AG04450 (cell line): ENCODE data around the gene NUP210L. TPM values are rescaled to one million over a fixed set of nuclear protein-coding genes. Genes with fewer than 3 reads are reported as not detected.
"Not testable (repeated sequence)": the region's sequence is repeated elsewhere in the genome, so short reads cannot be mapped to it uniquely, and the experiment has no call there.

Source experiments
- CTCF ChIA-PET: fragments of 300-600, 350-600 bp; formaldehyde crosslinking; extraction: SDS; loops from one replicate; lab custom pipeline; 2022; ENCODE audit warnings: antibody characterized with exemption, inconsistent platforms; lab: Charles Lee
- POLR2A ChIA-PET: fragments of 350-600 bp; formaldehyde crosslinking; extraction: SDS; loops from one replicate; lab custom pipeline; 2021; ENCODE audit warnings: antibody characterized with exemption, inconsistent platforms; lab: Yijun Ruan, JAX
- DNase-seq: peaks from one replicate; pipeline ENCODE4 v3.0.0-alpha.2; 2011; ENCODE audit warnings: low read depth, low spot score
- H3K27ac ChIP-seq: one replicate; pipeline ENCODE4 v1.5.1; 2012; ENCODE audit warnings: low read depth, low read length, control low read depth
- H3K27me3 ChIP-seq: one replicate; pipeline ENCODE4 v1.6.0; 2012; ENCODE audit warnings: low read length; ENCODE audit not compliant: control insufficient read depth, insufficient read depth
- H3K4me3 ChIP-seq: 2 replicates; pipeline ENCODE4 v1.5.1; 2011; ENCODE audit warnings: mild to moderate bottlenecking, low read depth, low read length, control low read depth
- H3K9me3 ChIP-seq: 2 replicates; pipeline ENCODE4 v1.5.1; 2012; ENCODE audit warnings: low read length; ENCODE audit not compliant: control insufficient read depth, insufficient read depth
- polyA plus RNA-seq: library from polyadenylated mRNA; depleted of rRNA; stranded (reverse); fragments of >200 nt; gene quantifications from 2 replicates; pipeline ENCODE4 v1.2.3, GENCODE V29; 2011
- TF ChIP-seq, protein P1 (sequence below): IDR thresholded peaks from 2 replicates; pipeline ENCODE4 v1.5.1; 2011; ENCODE audit warnings: low read depth, low read length, control low read depth, inconsistent platforms

The NUP210L gene
- polyA plus RNA-seq, 1 experiment, result not detected

DNA sequence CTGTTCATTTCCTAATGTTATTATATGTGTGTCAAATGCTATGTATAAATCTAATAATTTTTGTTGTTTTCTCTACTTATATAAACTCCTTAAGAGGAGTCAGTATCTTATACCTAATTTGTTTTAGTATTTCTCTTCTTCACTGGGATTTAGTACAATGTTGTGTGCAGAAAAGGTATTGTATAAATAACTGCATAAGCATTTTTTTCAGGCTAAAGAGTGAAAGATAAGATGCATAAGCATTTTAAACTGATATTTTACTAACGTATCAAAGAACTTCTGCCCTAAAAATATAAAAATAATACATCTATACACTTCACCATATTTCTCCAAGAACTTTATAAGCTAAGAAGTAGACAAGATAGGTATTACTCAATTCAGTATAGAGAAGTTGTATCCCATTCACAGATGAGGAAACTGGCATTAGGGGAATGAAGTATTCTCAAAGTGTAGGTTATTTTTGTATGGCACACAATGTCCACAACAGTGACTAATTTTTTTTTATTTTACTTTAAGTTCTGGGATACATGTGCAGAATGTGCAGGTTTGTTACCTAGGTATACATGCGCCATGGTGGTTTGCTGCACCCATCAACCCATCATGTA is 59.3 kb downstream of the NUP210L start:
- Histone ChIP-seq H3K27me3 (peaks cover 3% of the 10 kb centered on the region), H3K27ac (no peak overlapping the region), H3K9me3 (peaks cover 4% of the 10 kb centered on the region; the same call in 1 of the 2 replicates), H3K4me3 (no peak overlapping the region)
- no peak for DNase-seq
- ChIA-PET POLR2A (no interaction called here), CTCF (no interaction called here)
- TF ChIP-seq, protein P1, sequence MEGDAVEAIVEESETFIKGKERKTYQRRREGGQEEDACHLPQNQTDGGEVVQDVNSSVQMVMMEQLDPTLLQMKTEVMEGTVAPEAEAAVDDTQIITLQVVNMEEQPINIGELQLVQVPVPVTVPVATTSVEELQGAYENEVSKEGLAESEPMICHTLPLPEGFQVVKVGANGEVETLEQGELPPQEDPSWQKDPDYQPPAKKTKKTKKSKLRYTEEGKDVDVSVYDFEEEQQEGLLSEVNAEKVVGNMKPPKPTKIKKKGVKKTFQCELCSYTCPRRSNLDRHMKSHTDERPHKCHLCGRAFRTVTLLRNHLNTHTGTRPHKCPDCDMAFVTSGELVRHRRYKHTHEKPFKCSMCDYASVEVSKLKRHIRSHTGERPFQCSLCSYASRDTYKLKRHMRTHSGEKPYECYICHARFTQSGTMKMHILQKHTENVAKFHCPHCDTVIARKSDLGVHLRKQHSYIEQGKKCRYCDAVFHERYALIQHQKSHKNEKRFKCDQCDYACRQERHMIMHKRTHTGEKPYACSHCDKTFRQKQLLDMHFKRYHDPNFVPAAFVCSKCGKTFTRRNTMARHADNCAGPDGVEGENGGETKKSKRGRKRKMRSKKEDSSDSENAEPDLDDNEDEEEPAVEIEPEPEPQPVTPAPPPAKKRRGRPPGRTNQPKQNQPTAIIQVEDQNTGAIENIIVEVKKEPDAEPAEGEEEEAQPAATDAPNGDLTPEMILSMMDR, result no peak

DNA sequence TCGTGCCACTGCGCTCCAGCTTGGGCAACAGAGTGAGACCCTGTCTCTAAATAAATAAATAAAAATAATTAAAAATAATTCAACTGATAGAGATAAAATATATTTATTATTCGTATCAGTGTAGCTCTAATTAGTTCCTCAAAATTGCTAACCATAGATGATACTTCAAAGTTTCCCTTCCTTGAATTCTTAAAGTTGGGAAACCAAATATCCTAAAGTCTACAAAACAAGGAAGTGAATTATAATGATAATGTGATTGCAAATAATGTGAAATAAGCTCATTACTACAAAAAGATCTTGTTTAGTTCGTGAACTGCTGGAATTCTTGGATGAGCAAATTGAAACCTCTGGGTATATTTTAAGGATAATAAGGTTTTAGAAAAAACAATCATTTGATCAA is 60.5 kb downstream of the NUP210L start:
- DNase-seq, result no peak
- peaks cover 4% of the 10 kb centered on the region; the same call in 1 of the 2 replicates for H3K9me3 ChIP-seq

DNA sequence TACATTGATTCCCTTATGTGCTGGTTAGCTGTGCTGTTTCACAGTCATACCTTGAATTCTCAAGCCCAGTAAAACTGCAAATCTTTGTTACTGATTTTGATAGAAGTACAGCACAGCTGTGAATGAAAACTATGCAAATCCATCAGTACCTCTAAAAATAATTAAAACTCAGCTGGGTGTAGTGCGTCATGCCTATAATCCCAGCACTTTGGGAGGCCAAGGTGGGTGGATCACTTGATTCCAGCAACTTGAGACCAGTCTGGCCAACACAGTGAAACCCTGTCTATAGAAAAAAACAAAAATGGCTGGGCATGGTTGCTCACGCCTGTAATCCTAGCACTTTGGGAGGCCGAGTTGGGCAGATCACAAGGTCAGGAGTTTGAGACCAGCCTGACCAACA is 61.2 kb downstream of the NUP210L start:
- Histone ChIP-seq H3K27ac (no peak overlapping the region), H3K4me3 (no peak overlapping the region), H3K27me3 (peaks cover 3% of the 10 kb centered on the region), H3K9me3 (peaks cover 2% of the 10 kb centered on the region; the same call in 1 of the 2 replicates)
- ChIA-PET POLR2A (interaction anchor here (0.7 kb wide), 1 partner anchor 12 kb away, joined by 4 read pairs; no protein-coding TSS in a partner anchor), CTCF (no interaction called here)
- no peak for DNase-seq
- TF ChIP-seq, protein P1, result no peak

More for the DNA sequence above, 60.5 kb downstream of the NUP210L start:
- Histone ChIP-seq H3K27ac (no peak overlapping the region), H3K27me3 (peaks cover 3% of the 10 kb centered on the region), H3K4me3 (no peak overlapping the region)
- TF ChIP-seq, protein P1, result no peak
- CTCF ChIA-PET, result no interaction called here
- POLR2A ChIA-PET, result no interaction called here

DNA sequence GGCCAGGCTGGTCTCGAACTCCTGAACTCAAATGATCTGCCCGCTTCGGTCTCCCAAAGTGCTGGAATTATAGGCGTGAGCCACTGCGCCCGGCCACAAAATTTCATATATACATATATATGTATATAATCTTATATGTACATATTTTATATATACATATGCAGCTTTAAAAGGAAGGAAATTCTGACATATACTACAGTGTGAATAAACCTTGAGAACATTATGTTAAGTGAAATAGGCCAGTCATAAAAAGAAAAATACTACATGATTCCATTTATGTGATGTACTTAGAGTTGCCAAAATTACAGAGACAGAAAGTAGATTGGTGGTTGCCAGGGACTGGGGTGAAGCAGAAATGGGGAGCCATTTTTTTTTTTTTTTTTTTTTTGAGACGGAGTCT is 63.2 kb downstream of the NUP210L start:
- ChIA-PET POLR2A (interaction anchor here (0.7 kb wide), 1 partner anchor 268 kb away, joined by 3 read pairs; no protein-coding TSS in a partner anchor), CTCF (no interaction called here)
- no peak overlapping the region for H3K4me3 ChIP-seq
- DNase-seq, result no peak
- no peak overlapping the region for H3K27ac ChIP-seq
- H3K27me3 ChIP-seq, result no peaks in the 10 kb centered on the region
- H3K9me3 ChIP-seq, result no peaks in the 10 kb centered on the region
- TF ChIP-seq, protein P1, result no peak

DNA sequence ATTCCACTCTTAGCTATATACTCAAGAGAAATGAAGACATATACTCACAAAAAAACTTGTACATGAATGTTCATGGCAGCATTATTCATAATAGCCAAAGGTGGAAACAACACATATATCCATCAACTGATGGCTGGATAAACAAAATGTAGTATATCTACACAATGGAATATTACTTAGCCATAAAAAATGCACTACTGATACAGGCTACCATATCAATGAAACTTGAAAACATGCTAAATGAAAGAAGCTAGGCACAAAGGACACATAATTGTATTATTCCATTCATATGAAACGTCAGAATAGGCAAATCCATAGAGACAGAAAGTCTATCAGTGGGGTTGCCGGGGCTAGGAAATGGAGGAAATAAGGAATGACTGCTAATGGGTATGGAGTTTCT is 67.3 kb downstream of the NUP210L start:
- Histone ChIP-seq H3K9me3 (no peaks in the 10 kb centered on the region), H3K4me3 (no peak overlapping the region), H3K27ac (no peak overlapping the region), H3K27me3 (no peaks in the 10 kb centered on the region)
- ChIA-PET CTCF (no interaction called here), POLR2A (no interaction called here)
- DNase-seq, result no peak
- TF ChIP-seq, protein P1, result no peak

DNA sequence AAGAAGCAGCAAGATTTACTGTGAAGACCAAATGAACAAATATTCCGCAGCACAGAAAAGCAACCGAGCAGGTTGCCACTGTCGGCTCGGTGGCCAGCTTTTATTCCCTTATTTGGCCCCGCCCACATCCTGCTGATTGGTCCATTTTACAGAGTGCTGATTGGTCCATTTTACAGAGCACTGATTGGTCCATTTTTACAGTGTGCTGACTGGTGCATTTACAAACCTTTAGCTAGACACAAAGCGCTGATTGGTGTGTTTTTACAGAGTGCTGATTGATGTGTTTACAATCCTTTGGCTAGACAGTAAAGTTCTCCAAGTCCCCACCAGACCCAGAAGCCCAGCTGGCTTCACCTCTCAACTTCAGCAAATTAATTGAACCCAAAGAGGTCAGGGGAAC is 71.8 kb downstream of the NUP210L start:
- CTCF ChIA-PET, H3K27me3 ChIP-seq, H3K4me3 ChIP-seq, DNase-seq, H3K9me3 ChIP-seq, H3K27ac ChIP-seq, POLR2A ChIA-PET: not testable (repeated sequence)
